Small intestine (tissue), 7 donors: ENCODE results near the gene CCT5. TPM values are rescaled to one million over a fixed set of nuclear protein-coding genes. Genes with fewer than 3 reads are reported as not detected.

Experiments
- DNase-seq, 2 donors: peaks; one replicate each; pipeline versions ENCODE4 v3.0.0 to v3.0.0-alpha.2; 2013
- FAIRE-seq: peaks from 2 replicates; lab custom pipeline; 2012; peaks lifted over from hg19 to GRCh38; lab: Jason Lieb, UNC
- H3K27ac ChIP-seq, 3 donors: one replicate each; pipeline ENCODE4 v1.5.1; 2013; ENCODE audit warnings: low read length in 2 of 3, mild to moderate bottlenecking in 2 of 3, control low read depth in 1 of 3, inconsistent platforms in 1 of 3, low read depth in 1 of 3, moderate library complexity in 1 of 3
- H3K27me3 ChIP-seq, 3 donors: one replicate each; pipeline ENCODE4 v1.6.1; 2013; ENCODE audit warnings: low read length in 3 of 3, inconsistent platforms in 1 of 3; ENCODE audit not compliant: control insufficient read depth in 3 of 3, insufficient read depth in 3 of 3
- H3K36me3 ChIP-seq, 3 donors: one replicate each; pipeline ENCODE4 v1.6.1; 2013; ENCODE audit warnings: low read length in 3 of 3, inconsistent platforms in 1 of 3, low read depth in 1 of 3, mild to moderate bottlenecking in 1 of 3, moderate library complexity in 1 of 3; ENCODE audit not compliant: control insufficient read depth in 3 of 3, insufficient read depth in 2 of 3
- H3K4me1 ChIP-seq, 3 donors: one replicate each; pipeline ENCODE4 v1.6.1; 2013; ENCODE audit warnings: low read length in 2 of 3, inconsistent platforms in 1 of 3, low read depth in 1 of 3, mild to moderate bottlenecking in 1 of 3, moderate library complexity in 1 of 3; ENCODE audit not compliant: control insufficient read depth in 3 of 3, insufficient read depth in 2 of 3
- H3K4me3 ChIP-seq, 3 donors: one replicate each; pipeline ENCODE4 v1.5.1; 2013; ENCODE audit warnings: low read length in 3 of 3, control low read depth in 1 of 3, inconsistent platforms in 1 of 3, low read depth in 1 of 3, mild to moderate bottlenecking in 1 of 3, moderate library complexity in 1 of 3
- H3K9me3 ChIP-seq, 2 donors: one replicate each; pipeline ENCODE4 v1.6.1; 2013; ENCODE audit warnings: low read depth in 1 of 2, low read length in 1 of 2; ENCODE audit not compliant: control insufficient read depth in 2 of 2, insufficient read depth in 1 of 2
- WGBS, 3 donors: extraction: QIAGEN DNeasy Blood & Tissue Kit; methylation state at CpG; one replicate each; pipeline ENCODE4 v1.1.7; 2013; 5-methylcytosine and 5-hydroxymethylcytosine counted together
- polyA plus RNA-seq, 4 donors: library from polyadenylated mRNA; stranded (reverse) in 3 of 4; unstranded in 1 of 4; fragments of 200-250 nt in 3 of 4; fragments of 120-200 nt in 1 of 4; gene quantifications; one replicate each; pipeline versions ENCODE4 v1.2.1 to v1.2.3, GENCODE V29; 2013
- donor health status: healthy with polysubstance abuse.
- donor health status: control.
- donor health status: control.
- donor health status: Bipolar disorder and iron deficiency.
- donor health status: healthy.

The CCT5 gene
- polyA plus RNA-seq, 4 donors = 101 to 226 (median 151) TPM

GRCh38 chr5:10261065-10261464 is 11.0 kb downstream of the CCT5 start:
- no peak for DNase-seq
- no peak overlapping the region for H3K4me3 ChIP-seq
- no peaks in the 10 kb centered on the region for H3K27me3 ChIP-seq
- no peaks in the 10 kb centered on the region for H3K9me3 ChIP-seq
- peaks cover 25 to 58% (median 48%) of the 10 kb centered on the region in 3 donors for H3K36me3 ChIP-seq
- 81 to 85% (median 84%) methylated on average over 9 of the region's 9 CpGs for WGBS, 3 donors
- FAIRE-seq = no peak
- no peaks in the 10 kb centered on the region for H3K4me1 ChIP-seq
- H3K27ac ChIP-seq = no peak overlapping the region

GRCh38 chr5:10262121-10262774 is 12.2 kb downstream of the CCT5 start:
- no peak overlapping the region for H3K4me3 ChIP-seq
- H3K9me3 ChIP-seq = no peaks in the 10 kb centered on the region
- no peak overlapping the region for H3K27ac ChIP-seq
- WGBS, 3 donors = 73 to 83% (median 74%) methylated on average over 18 of the region's 18 CpGs
- H3K4me1 ChIP-seq = peaks cover 0 to 4% (median 0%) of the 10 kb centered on the region in 3 donors
- peaks cover 25 to 49% (median 48%) of the 10 kb centered on the region in 3 donors for H3K36me3 ChIP-seq
- FAIRE-seq (no peak), DNase-seq (no peak)
- no peaks in the 10 kb centered on the region for H3K27me3 ChIP-seq

GRCh38 chr5:10262995-10263394 is 12.9 kb downstream of the CCT5 start:
- Histone ChIP-seq H3K27me3 (no peaks in the 10 kb centered on the region), H3K4me3 (no peak overlapping the region), H3K4me1 (peaks cover 0 to 5% (median 0%) of the 10 kb centered on the region in 3 donors), H3K27ac (no peak overlapping the region), H3K9me3 (no peaks in the 10 kb centered on the region), H3K36me3 (peaks cover 24 to 47% (median 47%) of the 10 kb centered on the region in 3 donors)
- FAIRE-seq (no peak), DNase-seq (no peak)
- 84 to 91% (median 91%) methylated on average over 11 of the region's 11 CpGs for WGBS, 3 donors

- Histone ChIP-seq H3K4me1 (peaks cover 0 to 5% (median 0%) of the 10 kb centered on the region in 3 donors), H3K4me3 (no peak overlapping the region), H3K9me3 (no peaks in the 10 kb centered on the region), H3K27ac (no peak overlapping the region), H3K36me3 (peaks cover 16 to 36% (median 35%) of the 10 kb centered on the region in 3 donors), H3K27me3 (no peaks in the 10 kb centered on the region)
- FAIRE-seq = no peak
- no peak for DNase-seq
- WGBS, 3 donors = 81 to 84% (median 81%) methylated on average over 3 of the region's 3 CpGs
These were observed 14.5 kb downstream of the CCT5 start for GRCh38 chr5:10264604-10265003.

GRCh38 chr5:10265245-10266109 is 15.4 kb downstream of the CCT5 start:
- no peaks in the 10 kb centered on the region for H3K9me3 ChIP-seq
- FAIRE-seq = no peak
- DNase-seq = no peak
- 65 to 71% (median 65%) methylated on average over 6 of the region's 6 CpGs for WGBS, 3 donors
- H3K36me3 ChIP-seq = peaks cover 10 to 29% (median 27%) of the 10 kb centered on the region in 3 donors
- H3K4me1 ChIP-seq = peaks cover 0 to 5% (median 0%) of the 10 kb centered on the region in 3 donors
- no peaks in the 10 kb centered on the region for H3K27me3 ChIP-seq
- H3K27ac ChIP-seq = no peak overlapping the region
- H3K4me3 ChIP-seq = no peak overlapping the region

GRCh38 chr5:10266137-10266536 is 16.1 kb downstream of the CCT5 start:
- peaks cover 0 to 5% (median 0%) of the 10 kb centered on the region in 3 donors for H3K4me1 ChIP-seq
- no peak for DNase-seq
- no peak overlapping the region for H3K4me3 ChIP-seq
- H3K9me3 ChIP-seq = no peaks in the 10 kb centered on the region
- WGBS, 3 donors = 62 to 71% (median 70%) methylated on average over 4 of the region's 4 CpGs
- no peak overlapping the region for H3K27ac ChIP-seq
- no peak for FAIRE-seq
- H3K27me3 ChIP-seq = no peaks in the 10 kb centered on the region
- peaks cover 10 to 24% (median 20%) of the 10 kb centered on the region in 3 donors for H3K36me3 ChIP-seq

GRCh38 chr5:10266839-10267238 is 16.8 kb downstream of the CCT5 start:
- peak; percentile 18 to 32 for DNase-seq
- Histone ChIP-seq H3K27me3 (no peaks in the 10 kb centered on the region), H3K9me3 (no peaks in the 10 kb centered on the region), H3K27ac (no peak overlapping the region), H3K4me1 (peaks cover 0 to 5% (median 0%) of the 10 kb centered on the region in 3 donors), H3K4me3 (no peak overlapping the region), H3K36me3 (peaks cover 8 to 20% (median 17%) of the 10 kb centered on the region in 3 donors)
- 61 to 77% (median 75%) methylated on average over 4 of the region's 4 CpGs for WGBS, 3 donors
- no peak for FAIRE-seq

- FAIRE-seq (no peak), DNase-seq (no peak)
- H3K27ac ChIP-seq = no peak overlapping the region
- peaks cover 0 to 5% (median 0%) of the 10 kb centered on the region in 3 donors for H3K4me1 ChIP-seq
- no peak overlapping the region for H3K4me3 ChIP-seq
- 95 to 97% (median 97%) methylated on average over 10 of the region's 10 CpGs for WGBS, 3 donors
- peaks cover 6 to 13% (median 9%) of the 10 kb centered on the region in 3 donors for H3K36me3 ChIP-seq
- peaks cover 0 to 9% of the 10 kb centered on the region in 2 donors for H3K9me3 ChIP-seq
- H3K27me3 ChIP-seq = no peaks in the 10 kb centered on the region
These were observed 18.0 kb downstream of the CCT5 start for GRCh38 chr5:10268100-10268499.
